PC-9 (cell line): ENCODE measurements around the gene DRGX.

ENCODE experiments used
- EZH2 ChIP-seq: fragments of 200-600 bp; sonication (generic); IDR thresholded peaks from 2 replicates; pipeline ENCODE4 v1.8.0; 2017; ENCODE audit warnings: antibody characterized with exemption, low read depth
- TF ChIP-seq, protein P1 (sequence below): fragments of 200-600 bp; sonication (generic); conservative IDR thresholded peaks from 2 replicates; pipeline ENCODE4 v1.6.1; 2017; ENCODE audit warnings: mixed run types, antibody characterized with exemption, mild to moderate bottlenecking, moderate library complexity

DNA sequence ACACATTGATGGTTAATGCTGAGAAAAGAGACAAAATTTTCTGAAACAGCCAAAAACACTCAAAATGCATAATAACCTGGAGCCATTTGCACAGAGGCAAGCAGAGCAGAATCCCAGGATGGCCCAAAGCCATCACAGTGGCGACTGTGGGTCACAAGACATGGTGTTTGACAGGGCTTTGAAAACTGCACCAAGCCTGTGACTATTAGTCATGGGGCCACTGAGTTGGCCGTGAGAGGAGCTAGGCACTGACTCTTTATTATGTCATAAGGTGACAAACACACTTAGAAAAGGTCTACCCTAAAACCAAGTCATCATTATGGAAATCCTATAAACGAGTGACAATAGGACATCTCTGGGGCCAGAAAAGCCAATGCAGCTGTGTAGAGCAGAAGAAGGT, 23.9 kb downstream of the DRGX start:
- TF ChIP-seq, protein P1, sequence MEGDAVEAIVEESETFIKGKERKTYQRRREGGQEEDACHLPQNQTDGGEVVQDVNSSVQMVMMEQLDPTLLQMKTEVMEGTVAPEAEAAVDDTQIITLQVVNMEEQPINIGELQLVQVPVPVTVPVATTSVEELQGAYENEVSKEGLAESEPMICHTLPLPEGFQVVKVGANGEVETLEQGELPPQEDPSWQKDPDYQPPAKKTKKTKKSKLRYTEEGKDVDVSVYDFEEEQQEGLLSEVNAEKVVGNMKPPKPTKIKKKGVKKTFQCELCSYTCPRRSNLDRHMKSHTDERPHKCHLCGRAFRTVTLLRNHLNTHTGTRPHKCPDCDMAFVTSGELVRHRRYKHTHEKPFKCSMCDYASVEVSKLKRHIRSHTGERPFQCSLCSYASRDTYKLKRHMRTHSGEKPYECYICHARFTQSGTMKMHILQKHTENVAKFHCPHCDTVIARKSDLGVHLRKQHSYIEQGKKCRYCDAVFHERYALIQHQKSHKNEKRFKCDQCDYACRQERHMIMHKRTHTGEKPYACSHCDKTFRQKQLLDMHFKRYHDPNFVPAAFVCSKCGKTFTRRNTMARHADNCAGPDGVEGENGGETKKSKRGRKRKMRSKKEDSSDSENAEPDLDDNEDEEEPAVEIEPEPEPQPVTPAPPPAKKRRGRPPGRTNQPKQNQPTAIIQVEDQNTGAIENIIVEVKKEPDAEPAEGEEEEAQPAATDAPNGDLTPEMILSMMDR: no peak
- no peak for TF ChIP-seq EZH2
